HG03060 (cell line): Measurements from ENCODE around the gene LIMS1.

Experiments used
- ATAC-seq: cut with Tn5 transposase; IDR thresholded peaks from one replicate; pipeline ENCODE4 v1.9.1; 2021; ENCODE audit warnings: low read depth, moderate number of reproducible peaks; ENCODE audit not compliant: unreplicated experiment

Gene LIMS1

GRCh38 chr2:108612514-108613183, 78.4 kb downstream of the LIMS1 start:
- peak; percentile 54 for ATAC-seq

- no peak for ATAC-seq
Observed at GRCh38 chr2:108613261-108614042, 79.2 kb downstream of the LIMS1 start.

GRCh38 chr2:108614043-108614545, 79.8 kb downstream of the LIMS1 start:
- no peak for ATAC-seq

- ATAC-seq = no peak
Observed at GRCh38 chr2:108614659-108615058, 80.4 kb downstream of the LIMS1 start.

- ATAC-seq = no peak
Observed at GRCh38 chr2:108615480-108616090, 81.3 kb downstream of the LIMS1 start.

GRCh38 chr2:108616318-108616717, 82.0 kb downstream of the LIMS1 start:
- ATAC-seq = no peak

- ATAC-seq = no peak
Observed at GRCh38 chr2:108616751-108617161, 82.5 kb downstream of the LIMS1 start.

GRCh38 chr2:108617617-108618016, 83.3 kb downstream of the LIMS1 start:
- ATAC-seq = no peak

- ATAC-seq = no peak
Observed at GRCh38 chr2:108619925-108620620, 85.8 kb downstream of the LIMS1 start.

GRCh38 chr2:108620656-108621055, 86.4 kb downstream of the LIMS1 start:
- no peak for ATAC-seq

- ATAC-seq = peak; percentile 92
Observed at GRCh38 chr2:108621087-108621559, 86.9 kb downstream of the LIMS1 start.

GRCh38 chr2:108621687-108622681, 87.7 kb downstream of the LIMS1 start:
- ATAC-seq = no peak

- ATAC-seq = no peak
Observed at GRCh38 chr2:108623616-108624015, 89.3 kb downstream of the LIMS1 start.

- ATAC-seq = no peak
Observed at GRCh38 chr2:108625186-108625827, 91.0 kb downstream of the LIMS1 start.

- no peak for ATAC-seq
Observed at GRCh38 chr2:108625828-108626195, 91.5 kb downstream of the LIMS1 start.

- ATAC-seq = no peak
Observed at GRCh38 chr2:108626995-108627394, 92.7 kb downstream of the LIMS1 start.

GRCh38 chr2:108627911-108628567, 93.8 kb downstream of the LIMS1 start:
- ATAC-seq = no peak

GRCh38 chr2:108628936-108629335, 94.7 kb downstream of the LIMS1 start:
- ATAC-seq = no peak

- peak; percentile 59 for ATAC-seq
Observed at GRCh38 chr2:108629417-108629816, 95.1 kb downstream of the LIMS1 start.
